Uterus (tissue), 2 donors: ENCODE data around the gene LPXN.
A peak's percentile ranks its signal among the peaks of the same experiment; 100 is the strongest.

Experiments used
- CTCF ChIP-seq, 4 experiments: fragments of 200-600 bp in 2 of 4; fragments of 450-650 bp in 2 of 4; sonication (generic) in 2 of 4; IDR thresholded peaks; one replicate each; pipeline ENCODE4 v1.5.1; 2016 to 2019; ENCODE audit warnings: antibody characterized with exemption in 4 of 4, mild to moderate bottlenecking in 2 of 4, moderate library complexity in 1 of 4
- POLR2A ChIP-seq, 2 donors: fragments of 450-650 bp; IDR thresholded peaks; one replicate each; pipeline ENCODE4 v1.6.1; 2016; ENCODE audit warnings: antibody characterized with exemption in 2 of 2, mild to moderate bottlenecking in 1 of 2, moderate library complexity in 1 of 2

GRCh38 chr11:58524232-58525036 lies 51.2 kb downstream of the LPXN start:
- TF ChIP-seq CTCF (IDR thresholded peaks at IDR 0.05) (peak; percentile 59 to 68 (median 66)), POLR2A (IDR thresholded peaks at IDR 0.05) (no peak)
